ENCODE results near the gene IGSF23. TPM values are rescaled to one million over a fixed set of nuclear protein-coding genes. Genes with fewer than 3 reads are reported as not detected.

IGSF23 gene
- total RNA-seq, 1 experiment from 2014 or later: not detected

- Mint-ChIP-seq H3K27me3 (ENCODE audit: unreplicated experiment) (no peaks in the 10 kb centered on the region), H3K9me3 (ENCODE audit: low read depth, unreplicated experiment) (peaks cover 2% of the 10 kb centered on the region), H3K27ac (ENCODE audit: unreplicated experiment) (no peak overlapping the region), H3K4me3 (ENCODE audit: low read depth, unreplicated experiment) (no peak overlapping the region), H3K4me1 (ENCODE audit: low read depth, unreplicated experiment) (peaks cover 56% of the 10 kb centered on the region), H3K36me3 (ENCODE audit: insufficient read depth, unreplicated experiment) (peaks cover 48% of the 10 kb centered on the region)
- CTCF ChIA-PET: interaction anchor here (0.8 to 1.9 kb wide), 6 partner anchors 10 to 65 kb away, joined by 3 to 7 read pairs (median 3); no protein-coding TSS in a partner anchor
- no TSS peak for BruUV-seq (replicated peaks)
- no peak for DNase-seq
- intact Hi-C loops (cut with micrococcal nuclease; ENCODE audit: unreplicated experiment): no loop called here
- TF ChIP-seq CTCF (IDR thresholded peaks at IDR 0.05; ENCODE audit: unreplicated experiment): no peak
These were observed 22.4 kb downstream of the IGSF23 start for GRCh38 chr19:44635581-44636438.

DNA sequence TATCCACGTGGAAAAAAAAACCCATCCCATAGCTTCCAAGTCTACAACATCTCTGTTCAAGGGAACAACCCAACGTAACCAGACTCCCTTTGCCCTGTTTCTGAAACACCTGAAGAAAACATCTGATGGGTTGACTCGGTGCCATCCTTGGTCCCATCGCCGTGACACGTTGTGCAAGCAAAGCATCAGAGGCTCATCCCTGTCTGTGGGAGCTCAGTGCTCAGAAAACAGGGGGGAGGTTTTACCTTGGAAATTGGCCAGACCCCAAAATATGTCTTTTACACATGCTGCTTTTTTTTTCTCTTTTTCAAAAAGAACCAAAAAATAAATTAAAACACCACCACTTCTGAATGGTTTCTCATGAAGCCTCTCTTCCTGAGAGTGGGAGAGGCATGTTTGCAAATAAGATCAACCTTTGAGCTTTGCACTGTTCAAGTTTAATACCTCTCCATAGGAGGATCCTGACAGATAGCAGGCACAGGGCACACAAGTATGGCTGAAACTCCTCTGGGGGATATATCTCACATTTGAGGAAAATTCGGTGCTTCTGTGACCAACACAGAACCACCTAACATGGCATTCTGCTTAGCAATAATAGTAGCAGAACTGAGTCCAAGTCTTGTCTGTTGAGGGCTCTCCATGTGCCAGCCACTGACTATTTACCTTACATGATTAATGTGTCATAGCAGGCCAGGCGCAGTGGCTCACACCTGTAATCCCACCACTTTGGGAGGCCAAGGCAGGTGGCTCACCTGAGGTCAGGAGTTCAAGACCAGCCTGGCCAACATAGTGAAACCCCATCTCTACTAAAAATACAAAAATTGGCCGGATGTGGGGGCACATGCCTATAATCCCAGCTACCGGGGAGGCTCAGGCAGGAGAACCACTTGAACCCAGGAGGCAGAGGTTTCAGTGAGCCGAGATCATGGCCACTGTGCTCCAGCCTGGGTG lies 23.4 kb downstream of the IGSF23 start:
- Mint-ChIP-seq H3K4me3 (ENCODE audit: low read depth, unreplicated experiment) (no peak overlapping the region), H3K27me3 (ENCODE audit: unreplicated experiment) (no peaks in the 10 kb centered on the region), H3K4me1 (ENCODE audit: low read depth, unreplicated experiment) (peaks cover 65% of the 10 kb centered on the region), H3K36me3 (ENCODE audit: insufficient read depth, unreplicated experiment) (peaks cover 44% of the 10 kb centered on the region), H3K9me3 (ENCODE audit: low read depth, unreplicated experiment) (peaks cover 2% of the 10 kb centered on the region), H3K27ac (ENCODE audit: unreplicated experiment) (no peak overlapping the region)
- intact Hi-C loops (cut with micrococcal nuclease; ENCODE audit: unreplicated experiment): no loop called here
- TF ChIP-seq CTCF (IDR thresholded peaks at IDR 0.05; ENCODE audit: unreplicated experiment): no peak
- no TSS peak for BruUV-seq (replicated peaks)
- no peak for DNase-seq
- CTCF ChIA-PET: interaction anchor here (0.8 to 1.9 kb wide), 5 partner anchors 10 to 66 kb away, joined by 3 to 7 read pairs (median 3); no protein-coding TSS in a partner anchor

DNA sequence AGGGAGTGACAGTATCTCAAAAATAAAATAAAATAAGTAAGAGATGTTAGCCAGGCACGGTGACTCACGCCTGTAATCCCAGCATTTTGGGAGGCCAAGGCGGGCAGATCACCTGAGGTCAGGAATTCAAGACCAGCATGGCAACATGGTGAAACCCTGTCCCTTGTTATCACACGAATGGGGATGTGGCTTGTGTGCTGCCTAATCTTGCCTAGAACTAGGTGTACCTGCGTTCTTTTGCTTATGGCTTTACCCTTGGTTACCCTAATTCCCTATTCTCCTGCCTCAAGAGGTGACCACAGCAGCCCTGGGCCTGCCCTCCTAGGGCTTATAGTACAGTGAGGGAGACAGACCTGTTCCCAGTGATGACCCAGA lies 24.0 kb downstream of the IGSF23 start:
- DNase-seq: no peak
- peaks cover 71% of the 10 kb centered on the region for H3K4me1 Mint-ChIP-seq (ENCODE audit: low read depth, unreplicated experiment)
- H3K27ac Mint-ChIP-seq (ENCODE audit: unreplicated experiment): peak overlapping the region; percentile 76
- intact Hi-C loops (cut with micrococcal nuclease; ENCODE audit: unreplicated experiment): no loop called here
- no peak for TF ChIP-seq CTCF (IDR thresholded peaks at IDR 0.05; ENCODE audit: unreplicated experiment)
- H3K27me3 Mint-ChIP-seq (ENCODE audit: unreplicated experiment): no peaks in the 10 kb centered on the region
- BruUV-seq (replicated peaks): no TSS peak
- peak overlapping the region; percentile 33 for H3K4me3 Mint-ChIP-seq (ENCODE audit: low read depth, unreplicated experiment)
- CTCF ChIA-PET: no interaction called here
- peaks cover 37% of the 10 kb centered on the region for H3K36me3 Mint-ChIP-seq (ENCODE audit: insufficient read depth, unreplicated experiment)
- H3K9me3 Mint-ChIP-seq (ENCODE audit: low read depth, unreplicated experiment): peaks cover 2% of the 10 kb centered on the region

DNA sequence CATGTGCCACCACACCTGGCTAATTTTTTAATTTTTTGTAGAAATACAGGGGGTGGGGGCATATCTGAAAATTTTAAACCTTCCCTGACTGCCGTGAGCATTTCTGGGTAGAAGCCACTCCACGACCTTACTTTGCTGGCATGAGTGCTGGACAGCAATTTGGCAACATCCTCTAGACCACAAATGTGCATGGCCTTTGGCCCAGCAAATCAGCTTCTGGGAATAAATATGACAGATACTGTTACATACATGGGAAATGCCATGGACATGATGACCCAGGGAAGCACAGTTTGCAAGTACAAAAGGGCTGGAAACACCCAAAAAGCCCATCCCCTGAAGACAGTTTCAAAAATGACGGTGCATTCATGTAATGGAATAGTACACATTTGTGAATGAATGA lies 27.2 kb downstream of the IGSF23 start:
- H3K9me3 Mint-ChIP-seq (ENCODE audit: low read depth, unreplicated experiment): no peaks in the 10 kb centered on the region
- no peak for DNase-seq
- H3K4me3 Mint-ChIP-seq (ENCODE audit: low read depth, unreplicated experiment): peak overlapping the region; percentile 8
- H3K27ac Mint-ChIP-seq (ENCODE audit: unreplicated experiment): peak overlapping the region; percentile 71
- H3K27me3 Mint-ChIP-seq (ENCODE audit: unreplicated experiment): no peaks in the 10 kb centered on the region
- peaks cover 74% of the 10 kb centered on the region for H3K4me1 Mint-ChIP-seq (ENCODE audit: low read depth, unreplicated experiment)
- CTCF ChIA-PET: interaction anchor here (1.0 kb wide), 1 partner anchor 14 kb away, joined by 3 read pairs; no protein-coding TSS in a partner anchor
- intact Hi-C loops (cut with micrococcal nuclease; ENCODE audit: unreplicated experiment): no loop called here
- BruUV-seq (replicated peaks): no TSS peak
- TF ChIP-seq CTCF (IDR thresholded peaks at IDR 0.05; ENCODE audit: unreplicated experiment): no peak
- H3K36me3 Mint-ChIP-seq (ENCODE audit: insufficient read depth, unreplicated experiment): peaks cover 50% of the 10 kb centered on the region

All from Calu3 (cell line).